ENCODE data around the gene SEC16A. TPM values are rescaled to one million over a fixed set of nuclear protein-coding genes. Genes with fewer than 3 reads are reported as not detected.

SEC16A gene
- total and polyA plus RNA-seq, 7 experiments from 2014 or later, result 25.4 to 88.5 (median 83.0) TPM

DNA sequence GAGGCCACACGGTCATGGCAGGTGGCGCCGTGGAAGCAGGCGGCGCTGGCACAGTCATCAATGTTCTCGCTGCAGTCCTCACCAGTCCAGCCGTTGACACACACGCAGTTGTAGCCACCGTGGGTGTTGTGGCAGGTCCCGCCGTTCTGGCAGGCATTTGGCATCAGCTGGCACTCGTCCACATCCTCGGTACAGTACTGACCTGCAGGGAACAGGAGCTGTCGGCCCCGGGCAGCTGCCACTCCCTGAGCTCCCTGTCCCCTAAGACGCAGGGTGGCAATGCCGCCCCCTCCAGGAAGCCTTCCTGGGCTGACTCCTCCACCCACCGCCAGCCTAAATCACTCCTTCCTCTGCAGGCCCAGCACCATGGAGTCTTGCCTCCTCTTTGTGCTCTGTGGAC is 35.8 kb upstream of the SEC16A start:
- no peak overlapping the region for H3K27ac Mint-ChIP-seq
- no peaks in the 10 kb centered on the region for H3K36me3 Mint-ChIP-seq
- H3K4me1 ChIP-seq (ENCODE audit: control insufficient read depth in 2 of 2, insufficient read depth in 2 of 2, low read length in 2 of 2), result no peaks in the 10 kb centered on the region
- ATAC-seq (no peak), DNase-seq (no peak)
- POLR2A ChIA-PET, result no interaction called here
- H3K27me3 Mint-ChIP-seq, result no peaks in the 10 kb centered on the region
- no peaks in the 10 kb centered on the region for H3K9me3 Mint-ChIP-seq
- H3K36me3 ChIP-seq (ENCODE audit: control insufficient read depth in 2 of 3, insufficient read depth in 3 of 3, low read length in 3 of 3), result peaks cover 0 to 96% (median 12%) of the 10 kb centered on the region in 3 experiments
- no peak overlapping the region for H3K4me3 Mint-ChIP-seq
- H3K27me3 ChIP-seq (ENCODE audit: control insufficient read depth in 2 of 2, insufficient read depth in 2 of 2, low read length in 2 of 2), result no peaks in the 10 kb centered on the region
- H3K4me3 ChIP-seq (ENCODE audit: low read length), result no peak overlapping the region
- H3K4me1 Mint-ChIP-seq, result peaks cover 0 to 3% (median 0%) of the 10 kb centered on the region in 7 donors
- H3K9me3 ChIP-seq (ENCODE audit: control insufficient read depth in 2 of 3, low read length in 3 of 3), result no peaks in the 10 kb centered on the region
- H3K27ac ChIP-seq (ENCODE audit: low read depth, low read length), result no peak overlapping the region
- CTCF ChIA-PET, result no interaction called here
- intact Hi-C loops (cut with micrococcal nuclease), result no loop called here

DNA sequence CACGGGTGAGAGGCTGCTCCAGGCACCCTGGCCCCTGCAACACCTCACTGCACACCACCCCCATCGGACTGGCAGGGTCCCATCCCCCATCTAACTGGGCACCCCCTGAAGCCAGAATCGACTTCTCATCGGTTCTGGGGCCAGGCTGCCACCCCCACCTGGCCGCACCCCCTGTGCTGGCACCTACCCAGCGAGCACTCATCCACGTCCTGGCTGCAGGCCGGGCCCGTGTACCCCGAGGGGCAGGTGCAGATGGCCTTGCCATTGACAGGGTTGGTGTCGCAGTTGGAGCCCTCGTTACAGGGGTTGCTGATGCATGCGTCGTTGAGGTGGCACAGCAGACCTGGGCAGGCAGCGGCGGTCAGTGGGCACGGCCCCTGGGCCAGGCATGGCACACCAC is 35.1 kb upstream of the SEC16A start:
- H3K36me3 ChIP-seq (ENCODE audit: control insufficient read depth in 2 of 3, insufficient read depth in 3 of 3, low read length in 3 of 3), result peaks cover 0 to 96% (median 12%) of the 10 kb centered on the region in 3 experiments
- no peaks in the 10 kb centered on the region for H3K4me1 ChIP-seq (ENCODE audit: control insufficient read depth in 2 of 2, insufficient read depth in 2 of 2, low read length in 2 of 2)
- Mint-ChIP-seq H3K27ac (no peak overlapping the region), H3K9me3 (no peaks in the 10 kb centered on the region), H3K36me3 (peaks cover 0 to 2% (median 0%) of the 10 kb centered on the region in 5 donors), H3K4me1 (peaks cover 0 to 3% (median 0%) of the 10 kb centered on the region in 7 donors), H3K4me3 (no peak overlapping the region), H3K27me3 (no peaks in the 10 kb centered on the region)
- H3K9me3 ChIP-seq (ENCODE audit: control insufficient read depth in 2 of 3, low read length in 3 of 3), result no peaks in the 10 kb centered on the region
- CTCF ChIA-PET, result no interaction called here
- H3K27ac ChIP-seq (ENCODE audit: low read depth, low read length), result no peak overlapping the region
- DNase-seq, result no peak
- no peaks in the 10 kb centered on the region for H3K27me3 ChIP-seq (ENCODE audit: control insufficient read depth in 2 of 2, insufficient read depth in 2 of 2, low read length in 2 of 2)
- POLR2A ChIA-PET, result no interaction called here
- H3K4me3 ChIP-seq (ENCODE audit: low read length), result no peak overlapping the region
- intact Hi-C loops (cut with micrococcal nuclease), result no loop called here
- no peak for ATAC-seq

DNA sequence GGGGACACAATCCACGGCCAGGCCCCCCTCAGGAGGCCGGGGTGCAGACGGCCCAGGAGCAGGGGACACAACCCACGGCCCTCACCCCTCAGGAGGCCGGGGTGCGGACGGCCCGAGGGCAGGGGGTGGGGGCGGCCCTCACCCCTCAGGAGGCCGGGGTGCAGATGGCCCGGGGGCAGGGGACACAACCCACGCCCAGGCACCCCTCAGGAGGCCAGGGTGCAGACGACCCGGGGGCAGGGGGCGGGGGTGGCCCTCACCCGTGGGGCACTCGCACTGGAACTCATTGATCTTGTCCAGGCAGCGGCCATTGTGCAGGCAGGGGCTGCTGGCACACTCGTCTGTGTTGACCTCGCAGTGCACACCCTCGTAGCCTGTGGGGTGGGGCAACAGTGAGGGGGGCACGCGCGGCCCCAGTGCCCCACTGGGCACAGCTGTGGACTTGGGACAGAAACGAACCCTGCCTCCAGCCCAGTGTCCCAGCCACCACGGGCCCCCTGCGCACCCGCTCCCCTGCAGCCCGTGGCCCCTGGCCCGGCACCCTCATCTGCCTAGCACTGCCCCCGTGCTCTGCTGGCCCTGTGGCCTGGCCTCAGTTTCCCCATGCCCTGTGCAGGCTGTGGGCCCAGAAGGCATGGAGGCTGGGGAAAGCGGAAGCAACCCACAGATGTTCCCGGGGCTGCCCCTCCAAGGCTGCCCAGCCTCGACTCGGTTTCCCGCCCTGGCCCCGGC is 34.3 kb upstream of the SEC16A start:
- H3K4me1 Mint-ChIP-seq, result peaks cover 0 to 3% (median 0%) of the 10 kb centered on the region in 7 donors
- Histone ChIP-seq H3K27ac (ENCODE audit: low read depth, low read length) (no peak overlapping the region), H3K9me3 (ENCODE audit: control insufficient read depth in 2 of 3, low read length in 3 of 3) (no peaks in the 10 kb centered on the region), H3K4me1 (ENCODE audit: control insufficient read depth in 2 of 2, insufficient read depth in 2 of 2, low read length in 2 of 2) (no peaks in the 10 kb centered on the region), H3K27me3 (ENCODE audit: control insufficient read depth in 2 of 2, insufficient read depth in 2 of 2, low read length in 2 of 2) (no peaks in the 10 kb centered on the region), H3K4me3 (ENCODE audit: low read length) (no peak overlapping the region), H3K36me3 (ENCODE audit: control insufficient read depth in 2 of 3, insufficient read depth in 3 of 3, low read length in 3 of 3) (peaks cover 0 to 96% (median 12%) of the 10 kb centered on the region in 3 experiments)
- ChIA-PET CTCF (no interaction called here), POLR2A (no interaction called here)
- intact Hi-C loops (cut with micrococcal nuclease), result no loop called here
- DNase-seq, result no peak
- H3K4me3 Mint-ChIP-seq, result no peak overlapping the region
- no peak for ATAC-seq
- H3K27me3 Mint-ChIP-seq, result no peaks in the 10 kb centered on the region
- H3K27ac Mint-ChIP-seq, result no peak overlapping the region
- H3K36me3 Mint-ChIP-seq, result peaks cover 0 to 2% (median 0%) of the 10 kb centered on the region in 5 donors
- no peaks in the 10 kb centered on the region for H3K9me3 Mint-ChIP-seq

DNA sequence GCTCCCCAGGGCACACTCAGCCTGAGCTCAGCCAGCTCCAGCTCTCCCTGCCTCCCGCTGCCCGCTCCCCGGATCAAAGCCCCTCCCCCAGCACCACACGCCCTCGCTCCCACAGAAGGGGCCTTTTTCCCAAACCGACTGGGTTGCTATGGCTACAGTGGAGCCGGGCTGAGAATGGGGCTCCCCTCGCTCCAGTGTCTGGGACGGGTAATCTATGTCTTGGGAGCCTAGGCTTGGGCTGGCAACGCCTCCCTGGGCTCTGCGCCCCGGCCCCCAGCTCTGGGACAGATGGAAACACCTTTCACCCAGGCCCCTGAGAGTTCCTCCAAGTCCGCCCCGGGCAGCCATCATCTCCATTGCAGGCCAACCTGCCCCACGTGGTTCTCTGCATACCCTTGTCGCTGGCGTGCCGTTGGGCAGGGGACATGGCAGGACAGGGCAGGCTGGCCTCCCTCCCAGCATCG is 33.4 kb upstream of the SEC16A start:
- no peaks in the 10 kb centered on the region for H3K27me3 Mint-ChIP-seq
- ChIA-PET CTCF (no interaction called here), POLR2A (interaction anchor here (0.5 kb wide), 1 partner anchor 22 kb away, joined by 4 read pairs; no protein-coding TSS in a partner anchor)
- no peak overlapping the region for H3K27ac ChIP-seq (ENCODE audit: low read depth, low read length)
- no peaks in the 10 kb centered on the region for H3K9me3 ChIP-seq (ENCODE audit: control insufficient read depth in 2 of 3, low read length in 3 of 3)
- H3K4me3 Mint-ChIP-seq, result no peak overlapping the region
- DNase-seq (no peak), ATAC-seq (no peak)
- no peaks in the 10 kb centered on the region for H3K9me3 Mint-ChIP-seq
- H3K4me1 ChIP-seq (ENCODE audit: control insufficient read depth in 2 of 2, insufficient read depth in 2 of 2, low read length in 2 of 2), result no peaks in the 10 kb centered on the region
- no peak overlapping the region for H3K27ac Mint-ChIP-seq
- H3K27me3 ChIP-seq (ENCODE audit: control insufficient read depth in 2 of 2, insufficient read depth in 2 of 2, low read length in 2 of 2), result no peaks in the 10 kb centered on the region
- peaks cover 0 to 2% (median 0%) of the 10 kb centered on the region in 5 donors for H3K36me3 Mint-ChIP-seq
- H3K4me1 Mint-ChIP-seq, result peaks cover 0 to 1% (median 0%) of the 10 kb centered on the region in 7 donors
- intact Hi-C loops (cut with micrococcal nuclease), result no loop called here
- no peak overlapping the region for H3K4me3 ChIP-seq (ENCODE audit: low read length)
- peaks cover 0 to 100% (median 15%) of the 10 kb centered on the region in 3 experiments for H3K36me3 ChIP-seq (ENCODE audit: control insufficient read depth in 2 of 3, insufficient read depth in 3 of 3, low read length in 3 of 3)

DNA sequence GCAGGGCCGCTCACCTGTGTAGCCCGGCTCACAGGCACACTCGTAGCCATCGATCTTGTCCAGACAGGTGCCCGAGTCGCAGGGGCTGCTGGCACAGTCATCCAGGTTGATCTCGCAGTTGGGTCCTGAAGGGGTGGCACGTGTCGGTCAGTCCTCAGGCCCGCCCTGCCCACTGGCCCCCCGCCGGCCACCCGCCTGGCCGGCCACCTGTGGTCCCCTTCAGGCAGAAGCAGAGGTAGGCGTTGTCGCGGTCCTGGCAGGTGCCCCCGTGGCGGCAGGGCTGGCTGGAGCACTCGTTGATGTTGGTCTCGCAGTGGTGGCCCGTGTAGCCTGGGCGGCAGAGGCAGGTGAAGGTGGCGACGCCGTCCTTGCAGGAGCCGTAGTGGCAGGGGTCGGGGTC is 32.4 kb upstream of the SEC16A start:
- DNase-seq (no peak), ATAC-seq (no peak)
- ChIA-PET CTCF (no interaction called here), POLR2A (no interaction called here)
- H3K27me3 ChIP-seq (ENCODE audit: control insufficient read depth in 2 of 2, insufficient read depth in 2 of 2, low read length in 2 of 2), result no peaks in the 10 kb centered on the region
- H3K4me3 ChIP-seq (ENCODE audit: low read length), result no peak overlapping the region
- intact Hi-C loops (cut with micrococcal nuclease), result no loop called here
- Mint-ChIP-seq H3K9me3 (no peaks in the 10 kb centered on the region), H3K4me3 (no peak overlapping the region), H3K4me1 (no peaks in the 10 kb centered on the region), H3K27me3 (no peaks in the 10 kb centered on the region), H3K27ac (no peak overlapping the region), H3K36me3 (peaks cover 0 to 2% (median 0%) of the 10 kb centered on the region in 5 donors)
- peaks cover 0 to 100% (median 15%) of the 10 kb centered on the region in 3 experiments for H3K36me3 ChIP-seq (ENCODE audit: control insufficient read depth in 2 of 3, insufficient read depth in 3 of 3, low read length in 3 of 3)
- no peaks in the 10 kb centered on the region for H3K9me3 ChIP-seq (ENCODE audit: control insufficient read depth in 2 of 3, low read length in 3 of 3)
- no peak overlapping the region for H3K27ac ChIP-seq (ENCODE audit: low read depth, low read length)
- no peaks in the 10 kb centered on the region for H3K4me1 ChIP-seq (ENCODE audit: control insufficient read depth in 2 of 2, insufficient read depth in 2 of 2, low read length in 2 of 2)

DNA sequence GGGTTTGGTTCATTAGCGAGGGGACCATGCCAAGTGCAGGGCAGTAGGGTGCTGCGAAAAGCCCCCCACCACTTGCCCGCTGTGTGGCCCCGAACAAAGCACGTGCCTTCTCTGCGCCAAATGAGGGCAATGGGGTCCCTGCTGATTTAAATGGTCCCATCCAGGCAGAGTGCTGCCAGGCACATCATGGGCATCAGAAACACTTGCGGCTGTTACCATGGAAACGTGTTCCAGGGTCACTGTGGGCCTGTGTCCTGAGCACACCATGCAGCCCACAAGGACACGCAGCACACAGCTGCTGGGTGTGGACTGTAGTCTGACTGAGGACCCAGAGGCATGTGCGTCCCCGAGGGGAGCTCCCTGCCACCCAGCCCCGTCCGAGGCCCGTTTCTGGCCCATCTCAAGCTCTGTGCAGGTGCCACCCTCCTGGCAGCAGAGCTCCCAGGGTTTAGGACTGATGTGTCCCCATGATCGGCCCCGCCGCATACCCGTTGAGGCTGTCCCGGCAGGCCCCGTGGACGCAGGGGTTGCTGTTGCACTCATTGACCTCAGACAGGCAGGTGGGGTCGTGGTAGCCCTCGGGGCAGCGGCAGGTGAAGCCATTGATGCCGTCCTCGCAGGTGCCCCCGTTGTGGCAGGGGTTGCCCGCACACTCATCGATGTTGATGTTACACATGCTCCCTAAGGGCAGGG is 31.3 kb upstream of the SEC16A start:
- CTCF ChIA-PET, result no interaction called here
- H3K36me3 ChIP-seq (ENCODE audit: control insufficient read depth in 2 of 3, insufficient read depth in 3 of 3, low read length in 3 of 3), result peaks cover 0 to 100% (median 20%) of the 10 kb centered on the region in 3 experiments
- no peak overlapping the region for H3K27ac Mint-ChIP-seq

More for the DNA sequence above, 31.3 kb upstream of the SEC16A start:
- POLR2A ChIA-PET, result no interaction called here
- H3K9me3 Mint-ChIP-seq, result no peaks in the 10 kb centered on the region
- ATAC-seq (no peak), DNase-seq (no peak)
- H3K27ac ChIP-seq (ENCODE audit: low read depth, low read length), result no peak overlapping the region
- H3K4me1 ChIP-seq (ENCODE audit: control insufficient read depth in 2 of 2, insufficient read depth in 2 of 2, low read length in 2 of 2), result no peaks in the 10 kb centered on the region
- H3K9me3 ChIP-seq (ENCODE audit: control insufficient read depth in 2 of 3, low read length in 3 of 3), result no peaks in the 10 kb centered on the region
- intact Hi-C loops (cut with micrococcal nuclease), result loop anchor here in 1 of 2 donors (5.0 kb wide), 1 partner anchor 33 kb away; the partner anchor contains the start of gene NOTCH1
- H3K4me1 Mint-ChIP-seq, result no peaks in the 10 kb centered on the region
- H3K27me3 ChIP-seq (ENCODE audit: control insufficient read depth in 2 of 2, insufficient read depth in 2 of 2, low read length in 2 of 2), result no peaks in the 10 kb centered on the region
- no peak overlapping the region for H3K4me3 ChIP-seq (ENCODE audit: low read length)
- no peak overlapping the region for H3K4me3 Mint-ChIP-seq
- H3K27me3 Mint-ChIP-seq, result no peaks in the 10 kb centered on the region
- H3K36me3 Mint-ChIP-seq, result peaks cover 0 to 5% (median 0%) of the 10 kb centered on the region in 5 donors

Measured in naive thymus-derived CD4-positive, alpha-beta T cell (primary cell).